Transverse colon (tissue), 4 donors: ENCODE measurements around the gene ETV6. TPM values are rescaled to one million over a fixed set of nuclear protein-coding genes. Genes with fewer than 3 reads are reported as not detected.
A peak's percentile ranks its signal among the peaks of the same experiment; 100 is the strongest.

ENCODE experiments used
- DNase-seq: peaks from one replicate; pipeline ENCODE4 v3.0.0-alpha.2; 2019
- H3K27ac ChIP-seq, 4 donors: fragments of 200-600 bp; sonication (generic); 2 replicates each; pipeline ENCODE4 v1.5.1; 2016 to 2018; ENCODE audit warnings: inconsistent platforms in 4 of 4
- H3K27me3 ChIP-seq: fragments of 200-600 bp; sonication (generic); 2 replicates; pipeline ENCODE4 v1.5.1; 2017; ENCODE audit warnings: inconsistent platforms
- H3K36me3 ChIP-seq, 4 donors: fragments of 200-600 bp; sonication (generic); 2 replicates each; pipeline ENCODE4 v1.5.1; 2017 to 2019; ENCODE audit warnings: inconsistent platforms in 4 of 4
- H3K4me1 ChIP-seq, 4 donors: fragments of 200-600 bp; sonication (generic); 2 replicates each; pipeline ENCODE4 v1.5.1; 2017 to 2020; ENCODE audit warnings: inconsistent platforms in 4 of 4
- H3K4me3 ChIP-seq, 4 donors: fragments of 200-600 bp; sonication (generic); 1 replicate in 1 of 4; 2 replicates in 3 of 4; pipeline versions ENCODE4 v1.5.1 to v1.6.1; 2017 to 2019; ENCODE audit warnings: inconsistent platforms in 4 of 4
- H3K9me3 ChIP-seq, 2 donors: fragments of 200-600 bp; sonication (generic); 2 replicates each; pipeline ENCODE4 v1.5.1; 2017 to 2019; ENCODE audit warnings: inconsistent platforms in 2 of 2
- EP300 ChIP-seq: sonication (generic); formaldehyde crosslinking; IDR thresholded peaks from one replicate; pipeline ENCODE4 v1.6.1; 2017; ENCODE audit warnings: antibody characterized with exemption, low read depth
- POLR2A ChIP-seq: fragments of 450-650 bp; IDR thresholded peaks from one replicate; pipeline ENCODE4 v1.6.1; 2016; ENCODE audit warnings: antibody characterized with exemption, mild to moderate bottlenecking, moderate library complexity
- POLR2AphosphoS5 ChIP-seq, 3 donors: sonication (generic); formaldehyde crosslinking; IDR thresholded peaks; one replicate each; pipeline ENCODE4 v1.6.1; 2016; ENCODE audit warnings: antibody characterized with exemption in 3 of 3
- WGBS, 2 donors: methylation state at CpG; one replicate each; pipeline ENCODE4 v1.1.5; 2018; ENCODE audit warnings: low coverage in 1 of 2; 5-methylcytosine and 5-hydroxymethylcytosine counted together
- in situ Hi-C, 4 donors: fragments of 200-750 bp; cut with MboI; loops; one replicate each; pipeline versions ENCODE4 v1.15.0 to v1.15.1; 2017; ENCODE audit warnings: low sequenced_read_pairs in 3 of 4, low pct_ligation_motif_present in 1 of 4, low pct_unique_long_range_greater_than_20kb in 1 of 4
- intact Hi-C: fragments of 100-400 bp; cut with DNase I; formaldehyde crosslinking; loops from one replicate; pipeline ENCODE4 v1.15.1; 2023; ENCODE audit warnings: low total_unique reads
- total RNA-seq, 4 donors: library from RNA; depleted of rRNA; stranded (reverse); fragments of >200 nt; gene quantifications; one replicate each; pipeline ENCODE4 v1.1.0, GENCODE V29; 2016
- TF ChIP-seq, protein P1 (sequence below), 5 experiments: fragments of 200-600 bp in 3 of 5; fragments of 450-650 bp in 2 of 5; sonication (generic) in 3 of 5; IDR thresholded peaks; 1 replicate in 2 of 5; 2 replicates in 3 of 5; pipeline ENCODE4 v1.5.1; 2016 to 2017; ENCODE audit warnings: antibody characterized with exemption in 5 of 5, inconsistent platforms in 3 of 5, mild to moderate bottlenecking in 2 of 5, moderate library complexity in 1 of 5

Gene ETV6
- total RNA-seq, 4 donors from 2014 or later, result 19.9 to 47.9 (median 41.0) TPM

DNA sequence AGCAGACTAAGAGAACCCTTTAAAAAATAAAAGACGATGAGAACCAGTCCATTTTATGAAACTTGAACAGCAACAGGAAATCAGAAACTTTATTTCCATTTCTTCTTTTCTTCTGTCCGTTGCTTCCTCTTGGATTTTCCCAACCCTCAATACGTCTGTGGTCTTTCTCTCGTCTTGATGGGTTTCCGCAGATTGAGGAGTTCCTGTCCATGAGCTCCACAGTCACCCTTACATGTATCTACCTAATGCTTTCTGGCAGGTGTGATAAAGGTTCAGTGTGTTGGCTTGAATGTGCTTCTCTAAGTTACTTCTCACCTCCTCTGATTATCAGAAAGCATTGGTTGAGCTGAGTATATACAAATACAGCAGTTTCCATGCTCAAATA lies 110.0 kb downstream of the ETV6 start:
- intact Hi-C loops, result loop anchor here (10.0 kb wide), 1 partner anchor 45 kb away; no protein-coding TSS in a partner anchor
- peaks cover 0 to 3% (median 0%) of the 10 kb centered on the region in 4 donors for H3K36me3 ChIP-seq
- H3K27me3 ChIP-seq, result no peaks in the 10 kb centered on the region
- in situ Hi-C loops, result no loop called here
- DNase-seq, result no peak
- TF ChIP-seq POLR2A, result no peak
- TF ChIP-seq, protein P1, sequence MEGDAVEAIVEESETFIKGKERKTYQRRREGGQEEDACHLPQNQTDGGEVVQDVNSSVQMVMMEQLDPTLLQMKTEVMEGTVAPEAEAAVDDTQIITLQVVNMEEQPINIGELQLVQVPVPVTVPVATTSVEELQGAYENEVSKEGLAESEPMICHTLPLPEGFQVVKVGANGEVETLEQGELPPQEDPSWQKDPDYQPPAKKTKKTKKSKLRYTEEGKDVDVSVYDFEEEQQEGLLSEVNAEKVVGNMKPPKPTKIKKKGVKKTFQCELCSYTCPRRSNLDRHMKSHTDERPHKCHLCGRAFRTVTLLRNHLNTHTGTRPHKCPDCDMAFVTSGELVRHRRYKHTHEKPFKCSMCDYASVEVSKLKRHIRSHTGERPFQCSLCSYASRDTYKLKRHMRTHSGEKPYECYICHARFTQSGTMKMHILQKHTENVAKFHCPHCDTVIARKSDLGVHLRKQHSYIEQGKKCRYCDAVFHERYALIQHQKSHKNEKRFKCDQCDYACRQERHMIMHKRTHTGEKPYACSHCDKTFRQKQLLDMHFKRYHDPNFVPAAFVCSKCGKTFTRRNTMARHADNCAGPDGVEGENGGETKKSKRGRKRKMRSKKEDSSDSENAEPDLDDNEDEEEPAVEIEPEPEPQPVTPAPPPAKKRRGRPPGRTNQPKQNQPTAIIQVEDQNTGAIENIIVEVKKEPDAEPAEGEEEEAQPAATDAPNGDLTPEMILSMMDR (IDR thresholded peaks at IDR 0.05), result no peak
- TF ChIP-seq POLR2AphosphoS5 (IDR thresholded peaks at IDR 0.05), result no peak
- TF ChIP-seq EP300, result no peak
- peaks cover 34 to 90% (median 64%) of the 10 kb centered on the region in 4 donors for H3K4me1 ChIP-seq
- WGBS, 2 donors, result 75 to 78% methylated on average over 4 to 5 of the region's 5 CpGs
- peak overlapping the region; percentile 74 to 87 (median 82) for H3K27ac ChIP-seq
- no peaks in the 10 kb centered on the region for H3K9me3 ChIP-seq
- H3K4me3 ChIP-seq, result no peak overlapping the region

DNA sequence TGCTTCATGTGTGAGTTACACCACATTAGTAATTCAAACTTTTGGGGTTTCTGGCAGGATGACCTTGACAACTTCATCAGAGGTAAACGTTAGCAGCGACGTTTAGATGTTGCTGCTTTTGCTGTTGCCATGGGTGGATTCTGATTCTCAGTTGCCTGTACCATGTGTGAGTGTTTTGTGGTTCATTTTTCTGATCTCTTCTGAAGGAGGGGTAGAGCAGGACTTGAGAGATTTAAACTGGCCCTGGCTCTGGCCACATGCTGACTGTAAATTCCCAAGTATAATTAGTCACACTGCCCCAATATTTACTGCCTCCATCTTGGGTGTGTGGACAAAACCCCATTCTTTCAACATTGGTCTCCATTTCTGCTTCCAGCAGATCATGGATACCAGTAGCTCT lies 110.4 kb downstream of the ETV6 start:
- H3K27ac ChIP-seq, result peak overlapping the region; percentile 74 to 87 (median 82)
- in situ Hi-C loops, result no loop called here
- 61 to 87% methylated on average over 3 of the region's 3 CpGs for WGBS, 2 donors
- no peak for TF ChIP-seq POLR2AphosphoS5 (IDR thresholded peaks at IDR 0.05)
- TF ChIP-seq, protein P1 (IDR thresholded peaks at IDR 0.05), result no peak
- no peak for TF ChIP-seq EP300
- TF ChIP-seq POLR2A, result no peak
- H3K4me1 ChIP-seq, result peaks cover 34 to 89% (median 66%) of the 10 kb centered on the region in 4 donors
- no peaks in the 10 kb centered on the region for H3K36me3 ChIP-seq
- intact Hi-C loops, result loop anchor here (10.0 kb wide), 1 partner anchor 45 kb away; no protein-coding TSS in a partner anchor
- no peak for DNase-seq
- H3K9me3 ChIP-seq, result no peaks in the 10 kb centered on the region
- no peaks in the 10 kb centered on the region for H3K27me3 ChIP-seq
- H3K4me3 ChIP-seq, result no peak overlapping the region

DNA sequence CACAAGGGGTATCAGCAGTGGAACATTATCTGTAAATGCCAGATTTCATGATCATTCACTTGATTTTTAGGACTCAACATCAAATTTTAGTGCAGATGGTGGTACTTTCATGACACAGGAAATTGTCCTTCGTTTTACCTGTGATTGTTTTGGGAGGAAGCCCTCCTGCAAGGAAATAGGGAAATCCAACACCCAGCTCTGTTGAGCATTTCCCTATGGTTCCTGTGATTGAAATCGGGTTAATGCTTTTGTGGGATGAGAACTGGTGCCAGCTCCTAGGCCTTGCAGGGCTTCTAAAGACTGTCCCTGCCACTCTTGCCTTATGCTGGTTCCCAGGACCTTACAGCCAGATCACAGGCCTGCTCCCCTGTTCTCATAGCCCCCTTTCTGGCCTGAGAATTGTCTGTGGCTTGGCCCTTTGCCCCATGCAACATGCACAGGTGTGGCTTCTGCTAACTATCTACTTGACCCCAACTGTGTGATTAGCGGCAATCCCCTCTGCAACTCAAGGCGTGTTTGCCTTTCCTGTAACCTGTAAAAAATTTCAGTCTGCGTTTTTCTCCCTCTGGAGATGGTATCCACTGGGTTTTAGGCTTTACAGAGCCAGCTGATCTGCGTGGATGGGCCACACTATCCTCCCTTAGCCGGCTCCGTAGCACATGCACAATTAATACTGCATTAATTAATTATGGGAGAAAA lies 112.5 kb downstream of the ETV6 start:
- in situ Hi-C loops (no loop called here), intact Hi-C loops (no loop called here)
- peak; percentile 70 for DNase-seq
- Histone ChIP-seq H3K4me1 (peaks cover 33 to 89% (median 68%) of the 10 kb centered on the region in 4 donors), H3K9me3 (no peaks in the 10 kb centered on the region), H3K27me3 (no peaks in the 10 kb centered on the region), H3K36me3 (no peaks in the 10 kb centered on the region), H3K27ac (peak overlapping the region; percentile 80 to 83 (median 80)), H3K4me3 (no peak overlapping the region)
- WGBS, 2 donors, result 60 to 73% methylated on average over 1 to 8 of the region's 8 CpGs
- TF ChIP-seq POLR2AphosphoS5 (IDR thresholded peaks at IDR 0.05) (no peak), POLR2A (no peak), EP300 (no peak)
- TF ChIP-seq, protein P1 (IDR thresholded peaks at IDR 0.05), result no peak

DNA sequence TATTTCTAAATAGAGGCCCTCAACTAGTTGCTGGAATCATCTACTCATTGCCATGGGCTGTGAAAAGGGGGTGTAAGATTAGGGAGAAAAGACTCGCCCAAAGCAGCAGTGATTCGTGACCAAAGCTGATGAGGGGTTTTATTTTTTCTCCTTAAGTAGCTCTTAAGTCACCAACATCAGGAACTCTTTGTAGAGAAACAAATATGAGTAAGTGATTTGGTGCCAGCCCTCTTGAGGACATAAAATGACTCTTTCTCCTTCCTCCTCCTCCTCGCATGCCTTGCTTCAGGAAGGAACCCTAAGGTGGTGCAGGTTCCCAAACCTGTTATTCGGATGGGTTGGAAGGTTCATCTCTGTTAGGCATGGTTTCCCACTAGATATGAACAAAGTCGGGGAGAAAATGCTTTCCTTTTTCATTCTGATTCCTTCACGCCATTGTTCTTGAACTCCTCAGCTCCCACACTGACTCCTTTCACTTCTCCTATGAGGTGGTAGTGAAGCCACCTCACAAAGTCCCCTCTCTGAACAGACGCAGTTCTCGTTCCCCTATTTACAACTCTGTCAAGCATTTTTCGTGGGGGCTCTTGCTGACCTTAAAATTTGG lies 113.4 kb downstream of the ETV6 start:
- WGBS, 2 donors, result 69 to 72% methylated on average over 9 of the region's 9 CpGs
- Histone ChIP-seq H3K27ac (peak overlapping the region; percentile 80 to 83 (median 80)), H3K4me3 (peak overlapping the region in 1 of 4 donors; percentile 5), H3K4me1 (peaks cover 31 to 87% (median 65%) of the 10 kb centered on the region in 4 donors), H3K36me3 (no peaks in the 10 kb centered on the region), H3K27me3 (no peaks in the 10 kb centered on the region), H3K9me3 (no peaks in the 10 kb centered on the region)
- TF ChIP-seq, protein P1 (IDR thresholded peaks at IDR 0.05), result no peak
- TF ChIP-seq POLR2A (no peak), EP300 (no peak), POLR2AphosphoS5 (IDR thresholded peaks at IDR 0.05) (no peak)
- DNase-seq, result no peak
- in situ Hi-C loops (no loop called here), intact Hi-C loops (no loop called here)
